Mucosa of rectum (tissue), 2 donors: ENCODE results near the gene PRR27.

Experiments
- H3K27ac ChIP-seq, 2 donors: one replicate each; pipeline ENCODE4 v1.7.0; 2013; ENCODE audit warnings: inconsistent platforms in 2 of 2, low read depth in 2 of 2, low read length in 2 of 2
- H3K27me3 ChIP-seq, 2 donors: one replicate each; pipeline ENCODE4 v1.7.0; 2013; ENCODE audit warnings: low read length in 2 of 2; ENCODE audit not compliant: control insufficient read depth in 2 of 2, insufficient read depth in 2 of 2
- H3K36me3 ChIP-seq, 2 donors: one replicate each; pipeline ENCODE4 v1.7.0; 2013; ENCODE audit warnings: low read length in 2 of 2; ENCODE audit not compliant: control insufficient read depth in 2 of 2, insufficient read depth in 2 of 2
- H3K4me1 ChIP-seq, 2 donors: one replicate each; pipeline ENCODE4 v1.7.0; 2013; ENCODE audit warnings: low read length in 2 of 2, mild to moderate bottlenecking in 1 of 2; ENCODE audit not compliant: control insufficient read depth in 2 of 2, insufficient read depth in 2 of 2
- H3K4me3 ChIP-seq, 2 donors: one replicate each; pipeline ENCODE4 v1.7.0; 2013; ENCODE audit warnings: low read length in 2 of 2
- H3K9ac ChIP-seq, 2 donors: one replicate each; pipeline ENCODE4 v1.7.0; 2013; ENCODE audit warnings: low read length in 2 of 2, low read depth in 1 of 2, mild to moderate bottlenecking in 1 of 2
- H3K9me3 ChIP-seq, 2 donors: one replicate each; pipeline ENCODE4 v1.7.0; 2013; ENCODE audit warnings: low read length in 2 of 2; ENCODE audit not compliant: control insufficient read depth in 2 of 2
- donor health status: healthy.
- donor health status: Normal muscosa, but diverticular disease.

PRR27 gene

DNA sequence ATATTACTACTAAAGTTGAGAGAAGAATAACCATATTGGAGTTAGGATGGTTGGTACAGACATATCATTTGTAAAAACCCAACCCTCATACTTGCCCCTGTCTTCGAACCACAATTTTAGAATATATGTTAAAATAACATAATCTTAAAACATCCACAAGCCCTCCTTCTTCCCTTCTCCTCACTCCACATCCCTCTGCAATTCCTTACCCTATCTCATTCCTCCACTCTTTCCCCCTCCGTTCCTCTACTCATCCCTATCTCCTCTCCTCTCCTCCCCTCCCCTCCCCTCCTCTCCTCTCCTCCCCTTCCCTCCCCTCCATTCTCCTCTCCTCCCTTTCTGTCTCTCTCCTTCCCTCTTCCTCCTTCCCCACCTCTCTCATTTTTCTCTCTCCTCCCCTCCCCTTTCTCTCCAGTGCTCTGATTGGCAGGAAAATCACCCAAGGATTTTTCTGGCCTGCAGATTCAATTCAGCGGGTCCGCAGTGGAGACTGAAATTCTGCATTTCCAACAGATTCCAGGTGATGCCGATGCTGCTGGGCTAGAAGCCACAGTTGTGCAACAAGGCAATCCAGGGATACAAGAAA lies 24.1 kb downstream of the PRR27 start:
- H3K9ac ChIP-seq = no peak overlapping the region

DNA sequence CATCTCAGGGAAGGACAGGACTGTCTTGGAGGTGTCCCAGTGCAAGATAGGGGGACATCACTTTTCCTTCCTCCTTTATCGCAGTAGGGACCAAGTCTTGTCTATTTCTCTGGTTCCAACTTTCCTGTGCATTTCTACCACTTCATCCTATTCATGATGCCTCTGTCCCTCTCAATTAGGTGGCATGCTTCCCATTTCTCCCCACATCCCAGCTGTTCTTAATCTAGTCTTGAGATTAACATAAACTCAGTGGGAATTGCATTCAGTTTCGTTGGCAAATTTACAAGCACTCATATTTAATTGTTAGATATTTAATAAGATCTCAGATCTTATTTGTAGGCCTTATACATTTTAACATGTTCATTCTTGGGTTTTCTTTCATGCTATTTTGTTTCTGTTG lies 25.8 kb downstream of the PRR27 start:
- Histone ChIP-seq H3K36me3 (no peaks in the 10 kb centered on the region), H3K9me3 (no peaks in the 10 kb centered on the region), H3K4me3 (no peak overlapping the region), H3K9ac (no peak overlapping the region), H3K27ac (no peak overlapping the region), H3K4me1 (no peaks in the 10 kb centered on the region), H3K27me3 (no peaks in the 10 kb centered on the region)

More for the DNA sequence above, 24.1 kb downstream of the PRR27 start:
- Histone ChIP-seq H3K27ac (no peak overlapping the region), H3K36me3 (no peaks in the 10 kb centered on the region), H3K9me3 (no peaks in the 10 kb centered on the region), H3K4me3 (no peak overlapping the region), H3K27me3 (no peaks in the 10 kb centered on the region), H3K4me1 (no peaks in the 10 kb centered on the region)

DNA sequence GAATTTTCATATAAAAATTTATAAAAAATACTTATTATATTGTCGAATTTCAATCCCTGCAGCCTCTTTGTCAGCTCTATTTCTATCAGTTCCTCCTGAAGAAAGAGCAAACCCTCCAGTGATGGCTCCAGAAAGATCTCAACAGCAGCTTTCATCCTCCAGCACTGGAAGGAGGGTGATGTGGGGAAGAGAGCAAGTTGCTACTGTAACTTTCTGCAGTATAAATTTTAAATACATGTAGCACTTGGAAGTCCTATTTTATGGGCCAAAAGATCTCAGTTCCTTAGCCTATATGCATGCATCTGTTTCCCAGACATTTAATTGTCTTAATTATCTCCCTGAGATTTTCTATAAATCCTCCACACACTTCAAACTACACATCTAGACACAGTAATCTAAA lies 27.8 kb downstream of the PRR27 start:
- H3K9me3 ChIP-seq = no peaks in the 10 kb centered on the region
- no peak overlapping the region for H3K9ac ChIP-seq
- no peak overlapping the region for H3K4me3 ChIP-seq
- H3K27ac ChIP-seq = no peak overlapping the region
- H3K4me1 ChIP-seq = no peaks in the 10 kb centered on the region
- no peaks in the 10 kb centered on the region for H3K27me3 ChIP-seq
- no peaks in the 10 kb centered on the region for H3K36me3 ChIP-seq

GRCh38 chr4:70182517-70183167 lies 28.6 kb downstream of the PRR27 start:
- Histone ChIP-seq H3K4me3 (no peak overlapping the region), H3K9me3 (no peaks in the 10 kb centered on the region), H3K27ac (no peak overlapping the region), H3K4me1 (no peaks in the 10 kb centered on the region), H3K9ac (no peak overlapping the region), H3K27me3 (no peaks in the 10 kb centered on the region), H3K36me3 (no peaks in the 10 kb centered on the region)

DNA sequence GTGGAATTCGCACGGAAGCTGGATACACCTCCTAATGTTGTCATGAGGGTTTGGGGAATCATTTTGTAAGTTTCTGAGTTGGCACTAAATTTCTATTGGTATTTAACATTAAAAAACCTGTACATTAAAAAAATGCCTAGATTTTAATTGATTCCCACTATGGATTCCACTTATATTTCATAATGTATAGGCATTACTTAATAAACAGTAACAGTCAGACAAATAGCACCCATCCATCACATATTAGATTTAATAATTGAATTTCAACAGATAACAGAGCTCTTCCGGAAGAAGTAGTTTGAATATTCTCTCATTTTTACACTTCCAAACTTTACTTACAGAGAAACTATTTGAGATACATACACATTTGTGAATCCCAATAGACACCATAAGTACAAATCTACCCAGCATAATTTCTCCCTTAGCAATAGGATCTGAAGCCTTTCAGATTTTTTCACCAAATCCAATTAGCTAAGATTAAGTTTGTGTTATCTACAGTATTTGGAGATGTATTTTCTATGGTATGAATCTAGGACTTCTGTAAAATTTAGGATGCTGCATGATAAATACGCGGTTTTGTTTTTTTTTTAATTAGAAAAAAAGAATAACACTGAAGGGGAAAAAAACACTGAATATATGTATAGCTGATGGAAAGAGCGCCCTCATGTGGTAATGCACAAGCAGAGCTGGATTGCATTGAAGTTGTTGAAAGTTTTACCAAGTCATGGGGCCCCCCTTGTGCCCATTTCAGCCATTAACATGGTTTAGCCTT lies 29.3 kb downstream of the PRR27 start:
- H3K9ac ChIP-seq = no peak overlapping the region

DNA sequence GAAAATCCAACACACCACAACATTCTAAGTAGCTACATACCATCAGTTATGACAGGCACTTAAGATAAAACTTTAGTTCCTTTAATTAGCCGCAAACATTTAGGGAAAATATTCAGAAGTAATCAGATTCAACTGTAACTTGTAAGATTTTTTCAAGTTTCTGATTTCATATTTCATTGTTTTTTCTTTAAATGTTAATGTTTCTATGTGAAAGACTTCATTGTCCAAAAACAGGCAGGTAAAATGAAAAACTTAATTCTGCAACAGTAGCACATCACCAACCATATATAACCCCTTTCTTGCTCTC lies 29.9 kb downstream of the PRR27 start:
- Histone ChIP-seq H3K4me3 (no peak overlapping the region), H3K36me3 (no peaks in the 10 kb centered on the region), H3K27me3 (no peaks in the 10 kb centered on the region), H3K9ac (no peak overlapping the region), H3K27ac (no peak overlapping the region), H3K9me3 (no peaks in the 10 kb centered on the region), H3K4me1 (no peaks in the 10 kb centered on the region)

More for the DNA sequence above, 29.3 kb downstream of the PRR27 start:
- Histone ChIP-seq H3K4me1 (no peaks in the 10 kb centered on the region), H3K36me3 (no peaks in the 10 kb centered on the region), H3K27ac (no peak overlapping the region), H3K4me3 (no peak overlapping the region), H3K9me3 (no peaks in the 10 kb centered on the region), H3K27me3 (no peaks in the 10 kb centered on the region)

DNA sequence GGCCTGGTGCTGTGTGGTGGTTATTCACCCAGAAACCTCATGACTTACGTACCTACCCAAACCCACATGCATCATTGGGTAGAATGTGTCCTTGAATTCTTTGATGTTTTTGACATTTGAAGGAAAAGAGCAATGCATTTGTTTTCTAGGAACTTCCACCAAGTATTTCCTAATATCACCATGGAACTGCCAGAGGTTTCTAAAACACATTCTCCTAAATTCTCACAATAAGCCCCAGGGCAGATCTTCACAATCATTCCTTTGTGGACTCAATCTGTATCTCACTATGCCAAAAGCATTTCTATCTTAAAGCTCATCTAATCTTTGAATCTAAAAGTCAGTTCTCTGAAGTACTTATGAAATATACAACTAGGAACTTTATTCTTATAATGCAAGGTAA lies 33.2 kb downstream of the PRR27 start:
- Histone ChIP-seq H3K9me3 (no peaks in the 10 kb centered on the region), H3K27me3 (no peaks in the 10 kb centered on the region), H3K4me3 (no peak overlapping the region), H3K36me3 (no peaks in the 10 kb centered on the region), H3K27ac (no peak overlapping the region), H3K9ac (no peak overlapping the region), H3K4me1 (no peaks in the 10 kb centered on the region)

DNA sequence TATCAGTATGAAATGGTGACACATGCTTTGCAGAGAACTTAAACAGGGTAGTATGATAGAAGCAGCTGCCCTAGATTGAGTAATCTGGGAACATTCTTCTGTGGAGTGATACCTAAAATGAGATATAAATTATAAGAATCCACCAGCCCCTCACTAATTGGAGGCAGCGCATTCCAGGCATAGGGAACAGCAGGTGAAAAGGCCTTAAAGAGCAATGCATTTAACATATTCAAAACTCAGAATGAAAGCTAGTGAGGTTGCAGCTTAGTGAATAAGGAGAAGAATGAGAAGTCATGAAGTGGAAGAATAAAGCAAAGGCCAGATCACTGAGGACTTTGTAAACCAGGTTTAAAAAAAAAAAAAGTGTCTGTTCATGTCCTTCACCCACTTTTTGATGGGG lies 36.5 kb downstream of the PRR27 start:
- H3K4me1 ChIP-seq = no peaks in the 10 kb centered on the region
- no peaks in the 10 kb centered on the region for H3K9me3 ChIP-seq
- H3K9ac ChIP-seq = no peak overlapping the region
- no peaks in the 10 kb centered on the region for H3K27me3 ChIP-seq
- no peaks in the 10 kb centered on the region for H3K36me3 ChIP-seq
- no peak overlapping the region for H3K27ac ChIP-seq
- H3K4me3 ChIP-seq = no peak overlapping the region

- no peak overlapping the region for H3K27ac ChIP-seq
Measured at GRCh38 chr4:70191647-70192046, 37.6 kb downstream of the PRR27 start.

GRCh38 chr4:70192895-70193294 lies 38.9 kb downstream of the PRR27 start:
- Histone ChIP-seq H3K36me3 (no peaks in the 10 kb centered on the region), H3K27ac (no peak overlapping the region)

More at GRCh38 chr4:70191647-70192046, 37.6 kb downstream of the PRR27 start:
- Histone ChIP-seq H3K4me1 (no peaks in the 10 kb centered on the region), H3K9me3 (no peaks in the 10 kb centered on the region), H3K4me3 (no peak overlapping the region), H3K36me3 (no peaks in the 10 kb centered on the region), H3K27me3 (no peaks in the 10 kb centered on the region), H3K9ac (no peak overlapping the region)

More at GRCh38 chr4:70192895-70193294, 38.9 kb downstream of the PRR27 start:
- Histone ChIP-seq H3K27me3 (no peaks in the 10 kb centered on the region), H3K4me3 (no peak overlapping the region), H3K9ac (no peak overlapping the region), H3K4me1 (no peaks in the 10 kb centered on the region), H3K9me3 (no peaks in the 10 kb centered on the region)
